ENCODE data around the gene S100B. TPM values are rescaled to one million over a fixed set of nuclear protein-coding genes. Genes with fewer than 3 reads are reported as not detected.

The S100B gene
- total and polyA plus RNA-seq, 9 of the 15 experiments (the other 6 are each of a cell fraction or from before 2014, with no cell fraction given) = not detected

DNA sequence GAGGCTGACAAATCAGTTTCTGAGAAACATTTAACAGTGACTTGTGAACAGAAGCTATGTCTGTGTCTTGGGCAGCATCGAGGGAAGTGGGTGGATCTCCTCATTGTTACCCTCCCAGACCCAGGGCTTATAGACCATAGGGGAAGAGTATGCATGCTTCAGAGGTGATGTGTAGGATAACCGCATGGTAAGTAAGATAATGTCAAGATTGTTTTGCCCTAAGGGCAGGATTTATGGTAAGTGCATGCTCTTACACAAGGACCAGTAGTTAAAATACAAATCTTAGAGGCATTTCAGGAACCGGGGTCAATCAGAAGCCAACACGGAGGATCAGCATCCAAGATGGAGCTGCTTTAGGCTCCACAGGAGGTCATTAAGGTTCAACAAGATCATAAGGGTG, 22.8 kb upstream of the S100B start:
- DNase-seq (ENCODE audit: extremely low read depth in 1 of 4, low spot score in 3 of 4) (no peak), FAIRE-seq (no peak), ATAC-seq (peak; percentile 55)
- CTCF ChIA-PET (ENCODE audit: low intra/inter-chr PET ratio) = no interaction called here
- peaks cover 0 to 6% of the 10 kb centered on the region in 2 experiments; a peak in 3 of 5 replicates for H3K4me1 ChIP-seq (replicated peaks in 1 of 2; ENCODE audit: control insufficient read depth in 2 of 2, insufficient read depth in 2 of 2, low read length in 2 of 2)
- in situ Hi-C loops (cut with MboI) (no loop called here), intact Hi-C loops (cut with micrococcal nuclease) (no loop called here)
- 4% methylated on average over 4 of the region's 4 CpGs for WGBS (ENCODE audit: insufficient coverage, low coverage, missing lambda C conversion rate)
- no peak overlapping the region for H3K27ac ChIP-seq (ENCODE audit: extremely low read depth, low read depth, low read length)
- H3K27me3 ChIP-seq (ENCODE audit: control insufficient read depth in 2 of 2, insufficient read depth in 2 of 2, low read length in 2 of 2) = peaks cover 0 to 17% of the 10 kb centered on the region in 2 experiments; a peak in 2 of 5 replicates
- H4K20me1 ChIP-seq (replicated peaks; ENCODE audit: control insufficient read depth, insufficient read depth, low read length) = no peaks in the 10 kb centered on the region
- H3K79me2 ChIP-seq (ENCODE audit: control insufficient read depth, insufficient read depth, low read length) = no peaks in the 10 kb centered on the region
- POLR2A ChIA-PET = interaction anchor here (0.7 to 1.1 kb wide), 2 partner anchors 8 to 50 kb away, joined by 3 to 4 read pairs; partner anchors contain the start of gene PRMT2
- no peak overlapping the region for H2AFZ ChIP-seq (ENCODE audit: low read depth, low read length)
- no peak overlapping the region for H3K4me2 ChIP-seq (ENCODE audit: insufficient read depth, low read length)
- no TSS peak for BruUV-seq (replicated peaks)
- no peak overlapping the region for H3K4me3 ChIP-seq
- H3K36me3 ChIP-seq (ENCODE audit: control insufficient read depth, insufficient read depth, low read length) = no peaks in the 10 kb centered on the region
- peaks cover 5% of the 10 kb centered on the region; the same call in 1 of the 2 replicates for H3K9me3 ChIP-seq (replicated peaks; ENCODE audit: control insufficient read depth, insufficient read depth, low read depth, low read length)
- H3K9me1 ChIP-seq (ENCODE audit: control insufficient read depth, insufficient read depth, low read length) = no peaks in the 10 kb centered on the region
- no peak overlapping the region for H3K9ac ChIP-seq (ENCODE audit: insufficient read depth in 1 of 2, low read depth in 2 of 2, low read length in 2 of 2)
- no peak for TF ChIP-seq GABPB2 (CRISPR knock-in tag; conservative IDR thresholded peaks at IDR 0.05)
- TF ChIP-seq HNRNPL (IDR thresholded peaks at IDR 0.05; ENCODE audit: low read depth, low read length) = no peak
- TF ChIP-seq, protein P1, sequence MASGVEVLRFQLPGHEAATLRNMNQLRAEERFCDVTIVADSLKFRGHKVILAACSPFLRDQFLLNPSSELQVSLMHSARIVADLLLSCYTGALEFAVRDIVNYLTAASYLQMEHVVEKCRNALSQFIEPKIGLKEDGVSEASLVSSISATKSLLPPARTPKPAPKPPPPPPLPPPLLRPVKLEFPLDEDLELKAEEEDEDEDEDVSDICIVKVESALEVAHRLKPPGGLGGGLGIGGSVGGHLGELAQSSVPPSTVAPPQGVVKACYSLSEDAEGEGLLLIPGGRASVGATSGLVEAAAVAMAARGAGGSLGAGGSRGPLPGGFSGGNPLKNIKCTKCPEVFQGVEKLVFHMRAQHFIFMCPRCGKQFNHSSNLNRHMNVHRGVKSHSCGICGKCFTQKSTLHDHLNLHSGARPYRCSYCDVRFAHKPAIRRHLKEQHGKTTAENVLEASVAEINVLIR (CRISPR knock-in tag; IDR thresholded peaks at IDR 0.05) = no peak
- peak; percentile 60 for TF ChIP-seq TAL1 (IDR thresholded peaks at IDR 0.05)
- TF ChIP-seq, protein P2, sequence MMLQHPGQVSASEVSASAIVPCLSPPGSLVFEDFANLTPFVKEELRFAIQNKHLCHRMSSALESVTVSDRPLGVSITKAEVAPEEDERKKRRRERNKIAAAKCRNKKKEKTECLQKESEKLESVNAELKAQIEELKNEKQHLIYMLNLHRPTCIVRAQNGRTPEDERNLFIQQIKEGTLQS (IDR thresholded peaks at IDR 0.05) = no peak
- TF ChIP-seq, protein P2 (CRISPR knock-in tag; conservative IDR thresholded peaks at IDR 0.05) = no peak
- TF ChIP-seq, protein P3, sequence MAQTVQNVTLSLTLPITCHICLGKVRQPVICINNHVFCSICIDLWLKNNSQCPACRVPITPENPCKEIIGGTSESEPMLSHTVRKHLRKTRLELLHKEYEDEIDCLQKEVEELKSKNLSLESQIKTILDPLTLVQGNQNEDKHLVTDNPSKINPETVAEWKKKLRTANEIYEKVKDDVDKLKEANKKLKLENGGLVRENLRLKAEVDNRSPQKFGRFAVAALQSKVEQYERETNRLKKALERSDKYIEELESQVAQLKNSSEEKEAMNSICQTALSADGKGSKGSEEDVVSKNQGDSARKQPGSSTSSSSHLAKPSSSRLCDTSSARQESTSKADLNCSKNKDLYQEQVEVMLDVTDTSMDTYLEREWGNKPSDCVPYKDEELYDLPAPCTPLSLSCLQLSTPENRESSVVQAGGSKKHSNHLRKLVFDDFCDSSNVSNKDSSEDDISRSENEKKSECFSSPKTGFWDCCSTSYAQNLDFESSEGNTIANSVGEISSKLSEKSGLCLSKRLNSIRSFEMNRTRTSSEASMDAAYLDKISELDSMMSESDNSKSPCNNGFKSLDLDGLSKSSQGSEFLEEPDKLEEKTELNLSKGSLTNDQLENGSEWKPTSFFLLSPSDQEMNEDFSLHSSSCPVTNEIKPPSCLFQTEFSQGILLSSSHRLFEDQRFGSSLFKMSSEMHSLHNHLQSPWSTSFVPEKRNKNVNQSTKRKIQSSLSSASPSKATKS (CRISPR knock-in tag; IDR thresholded peaks at IDR 0.05) = no peak
- no peak for TF ChIP-seq ZC3H11A (IDR thresholded peaks at IDR 0.05; ENCODE audit: low read depth, low read length)
- TF ChIP-seq ESRRA (IDR thresholded peaks at IDR 0.05; ENCODE audit: borderline replicate concordance, low read depth) = peak; percentile 50; the same call in 1 of the 2 replicates
- TF ChIP-seq RCOR1 (IDR thresholded peaks at IDR 0.05; ENCODE audit: borderline replicate concordance in 1 of 2, low read depth in 2 of 2, low read length in 2 of 2) = peak in 1 of 2 experiments; percentile 83; a peak in 2 of 4 replicates
- TF ChIP-seq NRF1 (conservative IDR thresholded peaks at IDR 0.05 in 1 of 2, IDR thresholded peaks at IDR 0.05 in 1 of 2) = no peak
- TF ChIP-seq KDM1A (IDR thresholded peaks at IDR 0.05) = peak; percentile 78 to 83; a peak in 3 of 4 replicates

Data from K562 (cell line).